Astrocyte (in vitro differentiated cells and primary cell): Measurements from ENCODE around the gene ITPR2.

Source experiments
- CTCF ChIP-seq: IDR thresholded peaks from 2 replicates; pipeline ENCODE4 v1.5.1; 2011; ENCODE audit warnings: low read depth, mild to moderate bottlenecking, inconsistent platforms, low read length, moderate library complexity; ENCODE audit not compliant: insufficient read depth
- EZH2 ChIP-seq: IDR thresholded peaks from 2 replicates; pipeline ENCODE4 v1.6.1; 2012; ENCODE audit warnings: mild to moderate bottlenecking, low read length, inconsistent platforms; ENCODE audit not compliant: insufficient read depth

DNA sequence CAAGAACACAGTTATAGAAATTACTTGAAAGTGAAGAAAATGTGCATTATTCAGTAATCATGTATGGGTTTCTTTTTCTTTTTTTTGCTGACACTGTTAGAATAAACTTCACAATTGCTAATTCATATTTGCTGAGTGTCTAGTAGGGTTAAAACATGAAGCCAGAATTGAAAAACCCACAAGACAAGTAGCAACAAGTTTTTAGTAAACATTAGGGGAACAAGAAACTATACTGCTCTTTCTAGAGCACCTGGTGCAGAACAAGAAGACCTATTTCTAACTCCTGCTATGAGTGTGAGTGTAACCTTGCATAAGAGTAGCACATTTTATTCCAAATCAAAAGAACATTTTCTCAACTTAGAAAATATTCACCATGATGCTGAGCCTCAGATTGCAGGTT, 83.2 kb downstream of the ITPR2 start:
- TF ChIP-seq CTCF (no peak), EZH2 (no peak)
